ENCODE data around the gene TLE2.

- TF ChIP-seq CTCF (IDR thresholded peaks at IDR 0.05) (no peak), SIN3A (IDR thresholded peaks at IDR 0.05; ENCODE audit: borderline replicate concordance, insufficient read depth, low read depth, low read length) (no peak), TCF7L2 (IDR thresholded peaks at IDR 0.05; ENCODE audit: low read depth, low read length) (no peak), REST (IDR thresholded peaks at IDR 0.05; ENCODE audit: insufficient read depth in 1 of 2, low read depth in 2 of 2, low read length in 1 of 2) (no peak), POLR2AphosphoS5 (IDR thresholded peaks at IDR 0.05; ENCODE audit: low read depth, low read length) (no peak)
Measured at GRCh38 chr19:2976609-2977000, 52.5 kb downstream of the TLE2 start.

All from Panc1 (cell line).